Hindlimb muscle (tissue), 1 donor: ENCODE data around the gene RSRC1. TPM values are rescaled to one million over a fixed set of nuclear protein-coding genes. Genes with fewer than 3 reads are reported as not detected.

Source experiments
- DNase-seq: peaks from one replicate; pipeline ENCODE4 v3.0.0-alpha.2; 2013
- polyA plus RNA-seq: library from polyadenylated mRNA; unstranded; fragments of 120-200 nt; gene quantifications from one replicate; pipeline ENCODE4 v1.2.1, GENCODE V29; 2013; ENCODE audit not compliant: insufficient read length

Gene RSRC1
- polyA plus RNA-seq, 1 donor: 19.9 TPM

- no peak for DNase-seq
Observed at GRCh38 chr3:158407844-158408517, 298.1 kb downstream of the RSRC1 start.

GRCh38 chr3:158408518-158408897, 298.6 kb downstream of the RSRC1 start:
- peak; percentile 19 for DNase-seq

GRCh38 chr3:158418035-158418434, 308.1 kb downstream of the RSRC1 start:
- DNase-seq: no peak

GRCh38 chr3:158419820-158420653, 310.1 kb downstream of the RSRC1 start:
- no peak for DNase-seq

- no peak for DNase-seq
Observed at GRCh38 chr3:158420654-158421396, 310.9 kb downstream of the RSRC1 start.

- no peak for DNase-seq
Observed at GRCh38 chr3:158430448-158430847, 320.6 kb downstream of the RSRC1 start.

- DNase-seq: no peak
Observed at GRCh38 chr3:158430968-158431367, 321.1 kb downstream of the RSRC1 start.

- DNase-seq: no peak
Observed at GRCh38 chr3:158431829-158432228, 321.9 kb downstream of the RSRC1 start.

- peak; percentile 74 for DNase-seq
Observed at GRCh38 chr3:158434412-158435038, 324.6 kb downstream of the RSRC1 start.

- DNase-seq: no peak
Observed at GRCh38 chr3:158443632-158444031, 333.7 kb downstream of the RSRC1 start.

- no peak for DNase-seq
Observed at GRCh38 chr3:158447408-158447807, 337.5 kb downstream of the RSRC1 start.

- DNase-seq: no peak
Observed at GRCh38 chr3:158451405-158452055, 341.6 kb downstream of the RSRC1 start.

- DNase-seq: no peak
Observed at GRCh38 chr3:158452334-158452733, 342.4 kb downstream of the RSRC1 start.

GRCh38 chr3:158453004-158453403, 343.1 kb downstream of the RSRC1 start:
- no peak for DNase-seq

- DNase-seq: no peak
Observed at GRCh38 chr3:158453865-158454264, 344.0 kb downstream of the RSRC1 start.

GRCh38 chr3:158455406-158455805, 345.5 kb downstream of the RSRC1 start:
- DNase-seq: no peak

- no peak for DNase-seq
Observed at GRCh38 chr3:158456114-158456513, 346.2 kb downstream of the RSRC1 start.

- DNase-seq: no peak
Observed at GRCh38 chr3:158458464-158458863, 348.6 kb downstream of the RSRC1 start.

GRCh38 chr3:158460926-158461325, 351.0 kb downstream of the RSRC1 start:
- DNase-seq: peak; percentile 6

GRCh38 chr3:158463556-158463955, 353.7 kb downstream of the RSRC1 start:
- DNase-seq: no peak

- DNase-seq: no peak
Observed at GRCh38 chr3:158465074-158465473, 355.2 kb downstream of the RSRC1 start.

GRCh38 chr3:158470944-158471638, 361.2 kb downstream of the RSRC1 start:
- DNase-seq: no peak
